Stimulated activated CD8-positive, alpha-beta memory T cell treated with anti-CD3 and anti-CD28 coated beads, Interleukin-4, amount 100 ng/mL, for 24 hours (primary cell): ENCODE results near the gene PRR33.
"Not testable (repeated sequence)": the region's sequence is repeated elsewhere in the genome, so short reads cannot be mapped to it uniquely, and the experiment has no call there.

Source experiments
- DNase-seq: peaks from one replicate; pipeline ENCODE4 v3.0.0-alpha.2; 2020; ENCODE audit warnings: low read depth

The PRR33 gene

GRCh38 chr11:1891831-1892115 lies at the start of gene PRR33:
Gene PRR33, minus strand, starts transcription at chr11:1891895. Its CDS starts 1,311 bp downstream, at chr11:1890584.
- DNase-seq = no peak

- not testable (repeated sequence) for DNase-seq
Measured at GRCh38 chr11:1939788-1940187, 48.1 kb upstream of the PRR33 start.

GRCh38 chr11:1939006-1939625 lies 47.4 kb upstream of the PRR33 start:
- DNase-seq = no peak

GRCh38 chr11:1938343-1939005 lies 46.8 kb upstream of the PRR33 start:
- no peak for DNase-seq

GRCh38 chr11:1937616-1938342 lies 46.1 kb upstream of the PRR33 start:
- no peak for DNase-seq

GRCh38 chr11:1936781-1937615 lies 45.3 kb upstream of the PRR33 start:
- no peak for DNase-seq

GRCh38 chr11:1936072-1936780 lies 44.5 kb upstream of the PRR33 start:
- DNase-seq = no peak

GRCh38 chr11:1935156-1936071 lies 43.7 kb upstream of the PRR33 start:
- no peak for DNase-seq

- DNase-seq = no peak
Measured at GRCh38 chr11:1934335-1935155, 42.9 kb upstream of the PRR33 start.

- no peak for DNase-seq
Measured at GRCh38 chr11:1933416-1934334, 42.0 kb upstream of the PRR33 start.

GRCh38 chr11:1932681-1933080 lies 41.0 kb upstream of the PRR33 start:
- no peak for DNase-seq

- DNase-seq = no peak
Measured at GRCh38 chr11:1932105-1932480, 40.4 kb upstream of the PRR33 start.

GRCh38 chr11:1931341-1932104 lies 39.8 kb upstream of the PRR33 start:
- DNase-seq = no peak

GRCh38 chr11:1930462-1930830 lies 38.8 kb upstream of the PRR33 start:
- no peak for DNase-seq

GRCh38 chr11:1929621-1930461 lies 38.1 kb upstream of the PRR33 start:
- no peak for DNase-seq

- DNase-seq = no peak
Measured at GRCh38 chr11:1928891-1929541, 37.3 kb upstream of the PRR33 start.

- no peak for DNase-seq
Measured at GRCh38 chr11:1928470-1928890, 36.8 kb upstream of the PRR33 start.
